Measurements from ENCODE around the gene BHLHE41. TPM values are rescaled to one million over a fixed set of nuclear protein-coding genes. Genes with fewer than 3 reads are reported as not detected.

The BHLHE41 gene
- total RNA-seq, 1 experiment from 2014 or later = 81.0 TPM

- DNase-seq = no peak
- ATAC-seq = no peak
- Histone ChIP-seq H3K36me3 (ENCODE audit: low read depth, low read length) (no peaks in the 10 kb centered on the region), H3K9me2 (replicated peaks; ENCODE audit: low read length) (no peaks in the 10 kb centered on the region), H3K9ac (ENCODE audit: low read length) (no peak overlapping the region), H3K27ac (ENCODE audit: low read length) (no peak overlapping the region), H4K20me1 (ENCODE audit: low read length) (no peaks in the 10 kb centered on the region), H3K4me2 (ENCODE audit: low read length) (no peak overlapping the region), H3F3A (ENCODE audit: low read length, unreplicated experiment) (no peaks in the 10 kb centered on the region), H3K9me3 (ENCODE audit: low read length) (no peaks in the 10 kb centered on the region), H3K4me3 (ENCODE audit: low read length) (no peak overlapping the region), H2AFZ (ENCODE audit: low read length) (no peak overlapping the region), H3K4me1 (ENCODE audit: insufficient read depth, low read length) (peaks cover 14% of the 10 kb centered on the region), H3K27me3 (ENCODE audit: low read length) (no peaks in the 10 kb centered on the region), H3K79me2 (ENCODE audit: low read length) (peaks cover 5% of the 10 kb centered on the region; the same call in 1 of the 2 replicates)
- intact Hi-C loops (cut with micrococcal nuclease) = no loop called here
- TF ChIP-seq EZH2 (IDR thresholded peaks at IDR 0.05; ENCODE audit: low read length, unreplicated experiment) = no peak
- TF ChIP-seq CTCF (conservative IDR thresholded peaks at IDR 0.05; ENCODE audit: low read depth, low read length) = no peak
- TF ChIP-seq EZH2phosphoT487 (IDR thresholded peaks at IDR 0.05; ENCODE audit: borderline replicate concordance, low read length) = no peak
- BruUV-seq (replicated peaks) = no TSS peak
- ChIA-PET POLR2A (ENCODE audit: unreplicated experiment) (no interaction called here), CTCF (no interaction called here)
Measured at GRCh38 chr12:26132866-26133265, 8.0 kb upstream of the BHLHE41 start.

- Histone ChIP-seq H3K9me2 (replicated peaks; ENCODE audit: low read length) (no peaks in the 10 kb centered on the region), H3K36me3 (ENCODE audit: low read depth, low read length) (no peaks in the 10 kb centered on the region), H3K79me2 (ENCODE audit: low read length) (peaks cover 14% of the 10 kb centered on the region), H2AFZ (ENCODE audit: low read length) (no peak overlapping the region), H3K4me3 (ENCODE audit: low read length) (no peak overlapping the region), H3K27ac (ENCODE audit: low read length) (no peak overlapping the region), H3K9me3 (ENCODE audit: low read length) (no peaks in the 10 kb centered on the region), H3F3A (ENCODE audit: low read length, unreplicated experiment) (no peaks in the 10 kb centered on the region), H4K20me1 (ENCODE audit: low read length) (no peaks in the 10 kb centered on the region), H3K4me2 (ENCODE audit: low read length) (no peak overlapping the region), H3K4me1 (ENCODE audit: insufficient read depth, low read length) (peaks cover 24% of the 10 kb centered on the region), H3K27me3 (ENCODE audit: low read length) (no peaks in the 10 kb centered on the region), H3K9ac (ENCODE audit: low read length) (no peak overlapping the region)
- ATAC-seq = no peak
- intact Hi-C loops (cut with micrococcal nuclease) = no loop called here
- DNase-seq = no peak
- BruUV-seq (replicated peaks) = no TSS peak
- ChIA-PET POLR2A (ENCODE audit: unreplicated experiment) (interaction anchor here (0.6 kb wide), 1 partner anchor 900 kb away, joined by 4 read pairs; no protein-coding TSS in a partner anchor), CTCF (no interaction called here)
- TF ChIP-seq EZH2phosphoT487 (IDR thresholded peaks at IDR 0.05; ENCODE audit: borderline replicate concordance, low read length) = no peak
- no peak for TF ChIP-seq CTCF (conservative IDR thresholded peaks at IDR 0.05; ENCODE audit: low read depth, low read length)
- TF ChIP-seq EZH2 (IDR thresholded peaks at IDR 0.05; ENCODE audit: low read length, unreplicated experiment) = no peak
Measured at GRCh38 chr12:26131936-26132335, 7.1 kb upstream of the BHLHE41 start.

- BruUV-seq (replicated peaks) = no TSS peak
- no peaks in the 10 kb centered on the region for H3K27me3 ChIP-seq (ENCODE audit: low read length)
- no peak overlapping the region for H3K27ac ChIP-seq (ENCODE audit: low read length)
- no peak for TF ChIP-seq CTCF (conservative IDR thresholded peaks at IDR 0.05; ENCODE audit: low read depth, low read length)
- no peaks in the 10 kb centered on the region for H3K9me2 ChIP-seq (replicated peaks; ENCODE audit: low read length)
- DNase-seq (no peak), ATAC-seq (no peak)
- peaks cover 26% of the 10 kb centered on the region for H3K4me1 ChIP-seq (ENCODE audit: insufficient read depth, low read length)
- no peaks in the 10 kb centered on the region for H4K20me1 ChIP-seq (ENCODE audit: low read length)
- intact Hi-C loops (cut with micrococcal nuclease) = no loop called here
- POLR2A ChIA-PET (ENCODE audit: unreplicated experiment) = no interaction called here
- no peaks in the 10 kb centered on the region for H3K36me3 ChIP-seq (ENCODE audit: low read depth, low read length)
- H3K79me2 ChIP-seq (ENCODE audit: low read length) = peaks cover 16% of the 10 kb centered on the region
- no peak overlapping the region for H3K4me2 ChIP-seq (ENCODE audit: low read length)
- CTCF ChIA-PET = no interaction called here
- no peak overlapping the region for H3K4me3 ChIP-seq (ENCODE audit: low read length)
- no peak overlapping the region for H3K9ac ChIP-seq (ENCODE audit: low read length)
- peaks cover 9% of the 10 kb centered on the region for H3F3A ChIP-seq (ENCODE audit: low read length, unreplicated experiment)
- no peak overlapping the region for H2AFZ ChIP-seq (ENCODE audit: low read length)
- no peaks in the 10 kb centered on the region for H3K9me3 ChIP-seq (ENCODE audit: low read length)
Measured at GRCh38 chr12:26130728-26131127, 5.9 kb upstream of the BHLHE41 start.

Data from PC-3 (cell line).